NT2/D1 (cell line): ENCODE results near the gene CIROP.

Experiments
- DNase-seq: peaks from one replicate; pipeline ENCODE4 v3.0.0-alpha.2; 2011; ENCODE audit warnings: low read depth, low spot score
- H3K27me3 ChIP-seq: 2 replicates; pipeline ENCODE4 v1.6.0; 2011; ENCODE audit warnings: mild to moderate bottlenecking; ENCODE audit not compliant: insufficient read length, insufficient read depth
- H3K36me3 ChIP-seq: 2 replicates; pipeline ENCODE4 v1.6.1; 2011; ENCODE audit warnings: mild to moderate bottlenecking, low read length, mixed read lengths; ENCODE audit not compliant: insufficient read depth, insufficient read length
- H3K4me1 ChIP-seq: 2 replicates; pipeline ENCODE4 v1.5.1; 2011; ENCODE audit not compliant: insufficient read depth, insufficient read length
- H3K4me3 ChIP-seq: 2 replicates; pipeline ENCODE4 v1.5.1; 2011; ENCODE audit warnings: low read depth; ENCODE audit not compliant: insufficient read length
- H3K9ac ChIP-seq: 2 replicates; pipeline ENCODE4 v1.6.0; 2011; ENCODE audit warnings: low read depth; ENCODE audit not compliant: insufficient read length
- H3K9me3 ChIP-seq: 2 replicates; pipeline ENCODE4 v1.5.1; 2011; ENCODE audit warnings: mild to moderate bottlenecking, low read length; ENCODE audit not compliant: insufficient read depth
- SUZ12 ChIP-seq: IDR thresholded peaks from 2 replicates; pipeline ENCODE4 v1.6.1; 2011; ENCODE audit not compliant: insufficient read length, insufficient read depth; ENCODE audit errors: extremely low read depth
- YY1 ChIP-seq: IDR thresholded peaks from 2 replicates; pipeline ENCODE4 v1.6.1; 2011; ENCODE audit not compliant: insufficient read length, insufficient read depth
- ZNF274 ChIP-seq: IDR thresholded peaks from 2 replicates; pipeline ENCODE4 v1.6.1; 2011; ENCODE audit warnings: mild to moderate bottlenecking, low read depth, low read length

The CIROP gene

GRCh38 chr14:23068789-23069412, 35.9 kb downstream of the CIROP start:
- H3K27me3 ChIP-seq = no peaks in the 10 kb centered on the region
- H3K36me3 ChIP-seq = peaks cover 77% of the 10 kb centered on the region
- H3K9me3 ChIP-seq = no peaks in the 10 kb centered on the region
- DNase-seq = peak; percentile 72
- no peak overlapping the region for H3K4me3 ChIP-seq
- H3K4me1 ChIP-seq = peaks cover 24% of the 10 kb centered on the region
- TF ChIP-seq ZNF274 = no peak
- TF ChIP-seq SUZ12 = no peak
- TF ChIP-seq YY1 = no peak
- H3K9ac ChIP-seq = peak overlapping the region; percentile 27

GRCh38 chr14:23067847-23068788, 36.7 kb downstream of the CIROP start:
- no peaks in the 10 kb centered on the region for H3K27me3 ChIP-seq
- H3K36me3 ChIP-seq = peaks cover 78% of the 10 kb centered on the region
- no peaks in the 10 kb centered on the region for H3K9me3 ChIP-seq
- no peak for TF ChIP-seq ZNF274
- TF ChIP-seq SUZ12 = no peak
- TF ChIP-seq YY1 = no peak
- H3K4me3 ChIP-seq = no peak overlapping the region
- no peak for DNase-seq
- H3K4me1 ChIP-seq = peaks cover 24% of the 10 kb centered on the region
- no peak overlapping the region for H3K9ac ChIP-seq

- H3K9ac ChIP-seq = no peak overlapping the region
Observed at GRCh38 chr14:23066855-23067744, 37.7 kb downstream of the CIROP start.

GRCh38 chr14:23066368-23066767, 38.4 kb downstream of the CIROP start:
- H3K4me1 ChIP-seq = peaks cover 26% of the 10 kb centered on the region
- no peaks in the 10 kb centered on the region for H3K27me3 ChIP-seq
- no peak overlapping the region for H3K9ac ChIP-seq
- no peak overlapping the region for H3K4me3 ChIP-seq
- no peaks in the 10 kb centered on the region for H3K9me3 ChIP-seq
- TF ChIP-seq SUZ12 (no peak), ZNF274 (no peak), YY1 (no peak)
- peaks cover 84% of the 10 kb centered on the region for H3K36me3 ChIP-seq
- DNase-seq = no peak

More at GRCh38 chr14:23066855-23067744, 37.7 kb downstream of the CIROP start:
- no peak for DNase-seq
- Histone ChIP-seq H3K9me3 (no peaks in the 10 kb centered on the region), H3K4me1 (peaks cover 29% of the 10 kb centered on the region), H3K36me3 (peaks cover 79% of the 10 kb centered on the region), H3K27me3 (no peaks in the 10 kb centered on the region), H3K4me3 (no peak overlapping the region)
- TF ChIP-seq YY1 (no peak), SUZ12 (no peak), ZNF274 (no peak)

- no peak for DNase-seq
- no peak overlapping the region for H3K9ac ChIP-seq
- peaks cover 95% of the 10 kb centered on the region for H3K36me3 ChIP-seq
- H3K4me3 ChIP-seq = no peak overlapping the region
- no peaks in the 10 kb centered on the region for H3K9me3 ChIP-seq
- no peaks in the 10 kb centered on the region for H3K27me3 ChIP-seq
- H3K4me1 ChIP-seq = peaks cover 23% of the 10 kb centered on the region
- TF ChIP-seq ZNF274 = no peak
Observed at GRCh38 chr14:23063601-23064000, 41.2 kb downstream of the CIROP start.

- Histone ChIP-seq H3K4me3 (no peak overlapping the region), H3K4me1 (peaks cover 13% of the 10 kb centered on the region), H3K36me3 (peaks cover 85% of the 10 kb centered on the region), H3K9ac (no peak overlapping the region), H3K9me3 (no peaks in the 10 kb centered on the region), H3K27me3 (no peaks in the 10 kb centered on the region)
- TF ChIP-seq YY1 (no peak), SUZ12 (no peak), ZNF274 (no peak)
- DNase-seq = no peak
Observed at GRCh38 chr14:23062002-23062401, 42.8 kb downstream of the CIROP start.
